RWPE1 (cell line): Measurements from ENCODE around the gene ITPK1.

Experiments used
- CTCF ChIA-PET: fragments of 350-600 bp; sonication (Branson Sonifier 250); formaldehyde crosslinking; extraction: SDS; loops from one replicate; lab custom pipeline; 2021; lab: Yijun Ruan, JAX
- POLR2A ChIA-PET: fragments of 400-600 bp; formaldehyde crosslinking; extraction: SDS; loops from one replicate; lab custom pipeline; 2020; ENCODE audit warnings: antibody characterized with exemption; ENCODE audit not compliant: low non-redundant PET; lab: Yijun Ruan, JAX
- DNase-seq: peaks from one replicate; pipeline ENCODE4 v3.0.0; 2012; ENCODE audit warnings: low spot score
- H3K27ac ChIP-seq: fragments of 450-650 bp; 2 replicates; pipeline ENCODE4 v1.5.1; 2017
- CTCF ChIP-seq: fragments of 450-650 bp; conservative IDR thresholded peaks from 2 replicates; pipeline ENCODE4 v1.5.1; 2017; ENCODE audit warnings: low read depth, mild to moderate bottlenecking

ITPK1 gene

GRCh38 chr14:92929689-92930608, 185.8 kb downstream of the ITPK1 start:
- TF ChIP-seq CTCF, result no peak
- CTCF ChIA-PET, result interaction anchor here (0.5 to 0.8 kb wide), 5 partner anchors 15 to 244 kb away, joined by 3 to 4 read pairs (median 3); no protein-coding TSS in a partner anchor
- POLR2A ChIA-PET, result no interaction called here
- H3K27ac ChIP-seq, result 0 out of 2 replicates have a peak overlapping the region, but pooled peaks have one; percentile 21
- no peak for DNase-seq

- ChIA-PET POLR2A (interaction anchor here (0.6 kb wide), 1 partner anchor 115 kb away, joined by 5 read pairs; no protein-coding TSS in a partner anchor), CTCF (no interaction called here)
These were observed 186.6 kb downstream of the ITPK1 start for GRCh38 chr14:92928961-92929688.

GRCh38 chr14:92928258-92928629, 187.5 kb downstream of the ITPK1 start:
- ChIA-PET POLR2A (no interaction called here), CTCF (no interaction called here)
- no peak for TF ChIP-seq CTCF
- no peak overlapping the region for H3K27ac ChIP-seq
- no peak for DNase-seq

More at GRCh38 chr14:92928961-92929688, 186.6 kb downstream of the ITPK1 start:
- no peak overlapping the region for H3K27ac ChIP-seq
- TF ChIP-seq CTCF, result no peak
- DNase-seq, result no peak

- CTCF ChIA-PET, result interaction anchor here (0.7 kb wide), 3 partner anchors 11 to 47 kb away, joined by 3 to 4 read pairs (median 3); no protein-coding TSS in a partner anchor
- POLR2A ChIA-PET, result no interaction called here
- TF ChIP-seq CTCF, result no peak
- no peak overlapping the region for H3K27ac ChIP-seq
- DNase-seq, result no peak
These were observed 188.1 kb downstream of the ITPK1 start for GRCh38 chr14:92927349-92928257.

GRCh38 chr14:92926931-92927330, 188.8 kb downstream of the ITPK1 start:
- CTCF ChIA-PET, result interaction anchor here (0.7 kb wide), 1 partner anchor 46 kb away, joined by 3 read pairs; no protein-coding TSS in a partner anchor
- peak overlapping the region; percentile 68 for H3K27ac ChIP-seq
- TF ChIP-seq CTCF, result no peak
- no peak for DNase-seq
- POLR2A ChIA-PET, result interaction anchor here (0.6 kb wide), 1 partner anchor 29 kb away, joined by 3 read pairs; no protein-coding TSS in a partner anchor
